Choroid plexus epithelial cell (primary cell): Measurements from ENCODE around the gene DYSF.

Source experiments
- DNase-seq: peaks from one replicate; pipeline ENCODE4 v3.0.0-alpha.2; 2010; ENCODE audit warnings: low read depth
- H3K4me3 ChIP-seq: 2 replicates; pipeline ENCODE4 v1.5.1; 2011; ENCODE audit warnings: low read depth, mild to moderate bottlenecking, control low read depth, low read length, moderate library complexity
- TF ChIP-seq, protein P1 (sequence below): conservative IDR thresholded peaks from 2 replicates; pipeline ENCODE4 v1.5.1; 2011; ENCODE audit warnings: low read depth, mild to moderate bottlenecking, control low read depth, inconsistent platforms, low read length, moderate library complexity

Gene DYSF

DNA sequence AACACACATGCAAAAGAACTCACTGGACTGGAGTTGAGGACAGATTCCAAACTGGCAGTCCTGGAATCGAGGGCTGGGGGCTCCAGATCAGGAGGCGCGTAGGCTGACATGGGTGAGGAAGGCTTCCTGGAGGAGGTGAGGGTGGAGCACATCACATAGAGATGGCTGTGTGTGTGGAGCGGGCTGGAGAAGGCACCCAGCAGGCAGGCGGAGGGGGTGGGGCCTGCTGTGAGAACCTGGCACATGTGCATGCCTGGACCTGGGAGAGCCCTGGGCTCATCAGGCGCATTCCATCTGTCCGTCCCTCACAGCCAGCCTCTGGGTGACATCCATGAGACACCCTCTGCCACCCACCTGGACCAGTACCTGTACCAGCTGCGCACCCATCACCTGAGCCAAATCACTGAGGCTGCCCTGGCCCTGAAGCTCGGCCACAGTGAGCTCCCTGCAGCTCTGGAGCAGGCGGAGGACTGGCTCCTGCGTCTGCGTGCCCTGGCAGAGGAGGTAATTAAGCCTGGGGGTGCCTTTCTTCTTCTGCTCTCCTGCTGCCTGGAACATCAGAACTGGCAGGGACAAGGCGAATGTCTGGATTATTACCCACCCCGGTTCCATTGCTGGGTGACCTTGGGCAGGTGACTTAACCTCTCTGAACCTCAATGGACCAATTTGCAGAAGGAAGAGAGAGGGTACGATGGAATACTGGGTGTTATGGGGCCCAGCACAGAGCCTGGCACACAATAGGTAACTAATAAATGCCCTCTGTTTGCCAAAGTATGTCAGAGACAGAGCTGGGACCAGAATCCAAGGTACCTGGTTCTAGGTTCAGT, 108.3 kb downstream of the DYSF start:
- no peak overlapping the region for H3K4me3 ChIP-seq
- TF ChIP-seq, protein P1, sequence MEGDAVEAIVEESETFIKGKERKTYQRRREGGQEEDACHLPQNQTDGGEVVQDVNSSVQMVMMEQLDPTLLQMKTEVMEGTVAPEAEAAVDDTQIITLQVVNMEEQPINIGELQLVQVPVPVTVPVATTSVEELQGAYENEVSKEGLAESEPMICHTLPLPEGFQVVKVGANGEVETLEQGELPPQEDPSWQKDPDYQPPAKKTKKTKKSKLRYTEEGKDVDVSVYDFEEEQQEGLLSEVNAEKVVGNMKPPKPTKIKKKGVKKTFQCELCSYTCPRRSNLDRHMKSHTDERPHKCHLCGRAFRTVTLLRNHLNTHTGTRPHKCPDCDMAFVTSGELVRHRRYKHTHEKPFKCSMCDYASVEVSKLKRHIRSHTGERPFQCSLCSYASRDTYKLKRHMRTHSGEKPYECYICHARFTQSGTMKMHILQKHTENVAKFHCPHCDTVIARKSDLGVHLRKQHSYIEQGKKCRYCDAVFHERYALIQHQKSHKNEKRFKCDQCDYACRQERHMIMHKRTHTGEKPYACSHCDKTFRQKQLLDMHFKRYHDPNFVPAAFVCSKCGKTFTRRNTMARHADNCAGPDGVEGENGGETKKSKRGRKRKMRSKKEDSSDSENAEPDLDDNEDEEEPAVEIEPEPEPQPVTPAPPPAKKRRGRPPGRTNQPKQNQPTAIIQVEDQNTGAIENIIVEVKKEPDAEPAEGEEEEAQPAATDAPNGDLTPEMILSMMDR = no peak
- no peak for DNase-seq

DNA sequence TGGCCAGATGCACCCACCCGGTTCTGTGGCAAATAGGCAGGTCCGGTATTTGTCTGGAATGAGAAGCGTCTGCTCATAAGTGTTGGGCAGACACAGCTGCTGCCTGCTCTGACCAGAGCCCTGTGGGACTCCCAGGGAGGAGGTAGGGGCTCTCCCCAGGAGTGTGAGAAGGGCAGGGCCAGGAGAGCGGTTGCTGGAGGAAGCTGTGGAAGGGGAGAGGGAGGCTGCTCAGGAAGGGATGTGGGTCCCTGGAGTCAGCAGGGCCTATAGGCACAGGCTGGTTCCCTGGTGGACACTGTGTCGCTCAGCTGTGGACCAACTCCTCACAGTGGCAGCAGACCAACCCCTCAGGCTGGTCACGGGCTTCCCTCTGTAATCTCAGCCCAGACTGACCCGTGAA, 109.2 kb downstream of the DYSF start:
- peak; percentile 47 for DNase-seq
- TF ChIP-seq, protein P1 = no peak
- H3K4me3 ChIP-seq = no peak overlapping the region

DNA sequence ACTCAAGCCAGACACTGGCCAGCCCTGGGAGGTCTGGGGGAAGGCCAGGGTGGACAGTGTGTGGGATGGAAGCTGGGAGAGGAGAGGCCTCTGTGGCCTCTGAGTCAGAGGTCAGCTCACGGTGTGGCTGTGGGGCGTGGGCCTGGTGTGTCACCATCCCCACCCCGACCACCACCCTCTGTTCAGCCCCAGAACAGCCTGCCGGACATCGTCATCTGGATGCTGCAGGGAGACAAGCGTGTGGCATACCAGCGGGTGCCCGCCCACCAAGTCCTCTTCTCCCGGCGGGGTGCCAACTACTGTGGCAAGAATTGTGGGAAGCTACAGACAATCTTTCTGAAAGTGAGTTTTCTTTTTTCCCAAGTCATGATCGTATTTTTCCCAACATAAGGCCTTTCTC, 110.5 kb downstream of the DYSF start:
- DNase-seq = no peak
- TF ChIP-seq, protein P1 = no peak
- H3K4me3 ChIP-seq = no peak overlapping the region

DNA sequence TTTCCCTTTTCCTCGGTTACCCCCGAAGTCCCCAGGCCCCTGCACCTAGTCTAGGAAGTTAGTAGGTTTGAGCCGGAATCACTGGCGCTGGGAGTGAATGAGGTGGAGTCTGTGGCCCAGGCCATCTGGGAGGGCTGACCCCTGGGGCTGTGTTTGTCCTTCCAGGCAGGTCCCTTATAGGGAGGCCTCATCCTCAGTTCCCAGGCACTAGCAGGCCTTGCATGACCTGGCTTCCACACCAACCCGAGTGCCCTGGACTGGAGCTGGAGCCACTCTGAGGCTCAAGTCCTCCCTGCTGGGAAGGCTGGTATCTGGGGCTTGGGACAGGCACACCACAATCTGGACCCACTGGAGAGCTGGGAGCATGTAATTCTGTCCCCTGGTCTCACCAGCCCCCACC, 111.0 kb downstream of the DYSF start:
- TF ChIP-seq, protein P1 = no peak
- H3K4me3 ChIP-seq = no peak overlapping the region
- no peak for DNase-seq

DNA sequence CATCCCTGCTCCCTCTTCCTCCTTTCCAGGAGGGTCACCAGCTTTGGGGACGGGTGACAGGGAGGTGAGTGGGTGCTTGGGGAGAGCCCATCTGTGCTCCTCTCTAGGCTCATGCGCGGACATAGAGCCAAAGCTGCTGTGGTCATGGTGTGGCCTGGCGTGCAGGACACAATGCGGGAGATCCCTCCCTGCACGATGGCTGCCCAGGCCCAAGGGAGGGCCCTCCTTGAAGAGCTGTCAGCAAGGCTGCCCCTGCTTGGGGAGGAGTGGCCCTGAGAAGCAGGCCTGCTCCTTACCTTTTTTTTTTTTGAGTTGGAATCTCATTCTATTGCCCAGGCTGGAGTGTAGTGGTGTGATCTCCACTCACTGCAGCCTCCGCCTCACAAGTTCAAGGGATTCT, 111.4 kb downstream of the DYSF start:
- no peak overlapping the region for H3K4me3 ChIP-seq
- DNase-seq = no peak
- TF ChIP-seq, protein P1 = no peak

DNA sequence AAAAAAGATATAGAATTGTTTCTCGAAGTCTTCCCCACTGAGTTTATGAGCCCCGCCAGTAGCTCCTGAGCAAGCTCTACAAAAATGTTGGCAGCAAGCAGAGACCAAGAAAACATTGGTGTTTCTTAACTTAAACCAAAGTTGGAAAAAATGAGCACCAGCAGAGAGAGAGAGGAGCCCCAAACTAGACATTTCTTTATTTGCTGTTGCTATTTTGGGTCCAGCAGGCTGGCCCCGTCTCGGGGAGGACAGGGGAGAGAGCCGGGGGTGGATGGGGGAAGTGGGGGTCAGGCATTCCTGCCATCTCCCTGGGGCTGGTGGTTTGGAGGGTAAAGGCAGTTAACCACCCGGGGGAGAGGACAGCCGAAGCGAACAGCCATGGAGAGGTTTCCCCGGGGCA, 113.0 kb downstream of the DYSF start:
- no peak overlapping the region for H3K4me3 ChIP-seq
- peak; percentile 56 for DNase-seq
- TF ChIP-seq, protein P1 = no peak

DNA sequence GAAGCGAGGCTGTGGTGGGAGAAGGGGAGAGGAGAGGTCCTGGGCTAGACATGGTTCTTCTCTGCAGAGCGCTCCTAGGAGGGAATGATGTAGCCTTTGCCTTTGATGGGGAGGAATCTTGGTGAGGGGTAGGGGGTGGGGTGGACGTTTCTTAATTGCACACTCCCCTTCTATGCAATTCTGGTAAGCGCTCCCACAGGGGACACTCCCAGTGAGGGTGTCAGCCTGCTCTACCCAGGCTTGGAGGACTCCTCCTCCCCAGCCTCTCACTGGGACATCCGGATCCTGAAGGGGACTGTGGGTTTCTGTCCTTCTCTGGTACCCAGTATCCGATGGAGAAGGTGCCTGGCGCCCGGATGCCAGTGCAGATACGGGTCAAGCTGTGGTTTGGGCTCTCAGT, 114.3 kb downstream of the DYSF start:
- TF ChIP-seq, protein P1 = no peak
- H3K4me3 ChIP-seq = no peak overlapping the region
- DNase-seq = no peak
